Left ventricle myocardium inferior (tissue), 1 donor: ENCODE data around the gene KCTD6. TPM values are rescaled to one million over a fixed set of nuclear protein-coding genes. Genes with fewer than 3 reads are reported as not detected.

Source experiments
- DNase-seq: peaks from one replicate; pipeline ENCODE4 v3.0.0-alpha.2; 2020
- H3K27ac ChIP-seq: fragments of 200-600 bp; replicated peaks from 2 replicates; pipeline ENCODE4 v1.8.0; 2021
- H3K27me3 ChIP-seq: fragments of 200-600 bp; 2 replicates; pipeline ENCODE4 v1.8.0; 2021; ENCODE audit warnings: low read depth
- H3K36me3 ChIP-seq: fragments of 200-600 bp; 2 replicates; pipeline ENCODE4 v1.8.0; 2021
- H3K4me1 ChIP-seq: fragments of 200-600 bp; 2 replicates; pipeline ENCODE4 v1.8.0; 2021
- H3K4me3 ChIP-seq: fragments of 200-600 bp; 2 replicates; pipeline ENCODE4 v1.8.0; 2021; ENCODE audit warnings: mild to moderate bottlenecking, moderate library complexity
- H3K9me3 ChIP-seq: fragments of 200-600 bp; replicated peaks from 2 replicates; pipeline ENCODE4 v1.8.0; 2021
- intact Hi-C: fragments of 100-400 bp; cut with micrococcal nuclease; formaldehyde crosslinking; loops from one replicate; pipeline ENCODE4 v1.11.0; 2022
- total RNA-seq: library from RNA; stranded (reverse); fragmentation: NEBNext Ultra II Directional; extraction: Animal tissue kit (Norgen Biotek cat#: 25700); gene quantifications from one replicate; pipeline ENCODE4 v1.2.1, GENCODE V29; 2021
- TF ChIP-seq, protein P1 (sequence below): fragments of 200-600 bp; IDR thresholded peaks from 2 replicates; pipeline ENCODE4 v1.8.0; 2021; ENCODE audit warnings: antibody characterized with exemption, mild to moderate bottlenecking, borderline replicate concordance
- donor health status: DM: no; HTN: yes; CAD: no; lungs with severe emphysema.

Gene KCTD6
- total RNA-seq, 1 donor from 2014 or later: 6.2 TPM

GRCh38 chr3:58463942-58464271 lies 28.0 kb upstream of the KCTD6 start:
- Histone ChIP-seq H3K4me1 (peaks cover 13% of the 10 kb centered on the region), H3K4me3 (peak overlapping the region; percentile 53), H3K9me3 (no peaks in the 10 kb centered on the region), H3K36me3 (no peaks in the 10 kb centered on the region), H3K27me3 (no peaks in the 10 kb centered on the region), H3K27ac (no peak overlapping the region)
- TF ChIP-seq, protein P1, sequence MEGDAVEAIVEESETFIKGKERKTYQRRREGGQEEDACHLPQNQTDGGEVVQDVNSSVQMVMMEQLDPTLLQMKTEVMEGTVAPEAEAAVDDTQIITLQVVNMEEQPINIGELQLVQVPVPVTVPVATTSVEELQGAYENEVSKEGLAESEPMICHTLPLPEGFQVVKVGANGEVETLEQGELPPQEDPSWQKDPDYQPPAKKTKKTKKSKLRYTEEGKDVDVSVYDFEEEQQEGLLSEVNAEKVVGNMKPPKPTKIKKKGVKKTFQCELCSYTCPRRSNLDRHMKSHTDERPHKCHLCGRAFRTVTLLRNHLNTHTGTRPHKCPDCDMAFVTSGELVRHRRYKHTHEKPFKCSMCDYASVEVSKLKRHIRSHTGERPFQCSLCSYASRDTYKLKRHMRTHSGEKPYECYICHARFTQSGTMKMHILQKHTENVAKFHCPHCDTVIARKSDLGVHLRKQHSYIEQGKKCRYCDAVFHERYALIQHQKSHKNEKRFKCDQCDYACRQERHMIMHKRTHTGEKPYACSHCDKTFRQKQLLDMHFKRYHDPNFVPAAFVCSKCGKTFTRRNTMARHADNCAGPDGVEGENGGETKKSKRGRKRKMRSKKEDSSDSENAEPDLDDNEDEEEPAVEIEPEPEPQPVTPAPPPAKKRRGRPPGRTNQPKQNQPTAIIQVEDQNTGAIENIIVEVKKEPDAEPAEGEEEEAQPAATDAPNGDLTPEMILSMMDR: no peak
- intact Hi-C loops: no loop called here
- DNase-seq: no peak

- H3K27me3 ChIP-seq: no peaks in the 10 kb centered on the region
- H3K4me1 ChIP-seq: peaks cover 13% of the 10 kb centered on the region
- intact Hi-C loops: no loop called here
- H3K9me3 ChIP-seq: no peaks in the 10 kb centered on the region
- no peaks in the 10 kb centered on the region for H3K36me3 ChIP-seq
- no peak overlapping the region for H3K27ac ChIP-seq
- H3K4me3 ChIP-seq: no peak overlapping the region
- TF ChIP-seq, protein P1: no peak
- no peak for DNase-seq
Observed at GRCh38 chr3:58464866-58465265, 27.0 kb upstream of the KCTD6 start.

- H3K9me3 ChIP-seq: no peaks in the 10 kb centered on the region
- TF ChIP-seq, protein P1: no peak
- no peak overlapping the region for H3K4me3 ChIP-seq
- no peaks in the 10 kb centered on the region for H3K36me3 ChIP-seq
- no peak for DNase-seq
- H3K4me1 ChIP-seq: peaks cover 27% of the 10 kb centered on the region
- intact Hi-C loops: no loop called here
- H3K27ac ChIP-seq: no peak overlapping the region
- H3K27me3 ChIP-seq: no peaks in the 10 kb centered on the region
Observed at GRCh38 chr3:58466899-58467563, 24.9 kb upstream of the KCTD6 start.

DNA sequence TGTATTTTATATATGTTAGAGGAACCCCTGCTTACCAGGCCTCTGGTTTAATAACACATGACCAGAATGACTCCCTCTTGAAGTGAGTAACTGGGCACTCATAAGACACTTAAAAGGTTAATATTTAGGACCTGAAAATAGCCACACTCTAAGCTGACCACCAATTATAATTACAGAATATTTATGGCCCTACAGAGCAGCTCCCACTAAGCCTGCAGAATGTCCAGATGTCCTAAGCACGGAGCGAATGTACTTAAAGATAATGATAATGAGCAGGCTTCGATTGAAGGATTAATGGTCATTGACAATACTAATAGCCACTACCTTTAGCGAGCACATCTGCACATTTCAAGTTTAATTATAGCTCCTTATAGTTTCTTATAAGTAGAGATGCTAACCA lies 22.8 kb upstream of the KCTD6 start:
- H3K9me3 ChIP-seq: no peaks in the 10 kb centered on the region
- no peaks in the 10 kb centered on the region for H3K27me3 ChIP-seq
- H3K36me3 ChIP-seq: no peaks in the 10 kb centered on the region
- no peak overlapping the region for H3K4me3 ChIP-seq
- no peak overlapping the region for H3K27ac ChIP-seq
- peaks cover 14% of the 10 kb centered on the region for H3K4me1 ChIP-seq
- TF ChIP-seq, protein P1: no peak
- DNase-seq: no peak
- intact Hi-C loops: no loop called here

DNA sequence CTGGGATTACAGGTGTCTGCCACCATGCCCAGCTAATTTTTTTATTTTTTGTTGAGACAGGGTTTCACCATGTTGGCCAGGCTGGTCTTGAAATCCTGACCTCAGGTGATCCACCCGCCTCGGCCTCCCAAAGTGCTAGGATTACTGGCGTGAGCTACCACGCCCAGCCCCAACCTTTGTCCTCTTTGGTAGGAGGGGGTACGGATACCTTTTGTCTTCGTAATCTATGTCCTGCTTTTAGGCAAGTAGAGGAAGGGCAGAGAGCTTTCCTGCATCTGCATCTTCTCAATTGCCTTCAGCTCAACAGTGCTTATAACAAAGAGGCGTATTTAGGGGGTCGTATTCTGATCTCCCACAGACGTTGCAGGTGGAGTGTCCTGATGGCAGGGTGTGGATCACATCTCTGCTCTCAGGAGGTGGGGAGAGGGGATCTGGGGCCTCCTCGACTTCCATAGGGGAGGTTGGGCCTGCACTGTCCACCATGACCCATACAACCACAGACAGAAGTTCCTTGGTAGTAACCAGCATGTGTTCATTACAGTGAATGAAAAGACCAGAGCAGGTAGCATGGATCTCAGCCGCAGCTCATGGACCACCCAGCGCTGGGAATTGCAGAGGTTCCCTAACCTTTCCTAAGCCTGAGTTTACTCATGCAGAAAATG lies 21.4 kb upstream of the KCTD6 start:
- intact Hi-C loops: no loop called here
- peaks cover 19% of the 10 kb centered on the region for H3K4me1 ChIP-seq
- no peaks in the 10 kb centered on the region for H3K36me3 ChIP-seq
- H3K27ac ChIP-seq: peak overlapping the region; percentile 48
- TF ChIP-seq, protein P1: no peak
- DNase-seq: no peak
- H3K4me3 ChIP-seq: no peak overlapping the region
- H3K9me3 ChIP-seq: no peaks in the 10 kb centered on the region
- H3K27me3 ChIP-seq: no peaks in the 10 kb centered on the region
